Activated naive CD8-positive, alpha-beta T cell treated with anti-CD3 and anti-CD28 coated beads for 36 hours (primary cell): ENCODE measurements around the gene ZBTB20. TPM values are rescaled to one million over a fixed set of nuclear protein-coding genes. Genes with fewer than 3 reads are reported as not detected.

Experiments used
- DNase-seq: peaks from one replicate; pipeline ENCODE4 v3.0.0; 2021
- H3K27ac Mint-ChIP-seq: one replicate; pipeline ENCODE4 v1.8.0; 2022; ENCODE audit warnings: mild to moderate bottlenecking, moderate library complexity, mixed read lengths
- H3K27me3 Mint-ChIP-seq: one replicate; pipeline ENCODE4 v1.8.0; 2022; ENCODE audit warnings: mild to moderate bottlenecking, mixed read lengths
- H3K36me3 Mint-ChIP-seq: one replicate; pipeline ENCODE4 v1.8.0; 2021; ENCODE audit warnings: mild to moderate bottlenecking, mixed read lengths
- H3K4me1 Mint-ChIP-seq: one replicate; pipeline ENCODE4 v1.8.0; 2021; ENCODE audit warnings: mixed read lengths
- H3K4me3 Mint-ChIP-seq: one replicate; pipeline ENCODE4 v1.8.0; 2022; ENCODE audit warnings: mild to moderate bottlenecking, moderate library complexity, mixed read lengths
- H3K9me3 Mint-ChIP-seq: one replicate; pipeline ENCODE4 v1.8.0; 2022; ENCODE audit warnings: mixed read lengths
- total RNA-seq, 2 experiments: library from RNA; stranded (reverse); gene quantifications; one replicate each; pipeline ENCODE4 v1.2.3, GENCODE V29; 2021

The ZBTB20 gene
- total RNA-seq, 2 experiments from 2014 or later = 3.5 to 4.5 TPM

DNA sequence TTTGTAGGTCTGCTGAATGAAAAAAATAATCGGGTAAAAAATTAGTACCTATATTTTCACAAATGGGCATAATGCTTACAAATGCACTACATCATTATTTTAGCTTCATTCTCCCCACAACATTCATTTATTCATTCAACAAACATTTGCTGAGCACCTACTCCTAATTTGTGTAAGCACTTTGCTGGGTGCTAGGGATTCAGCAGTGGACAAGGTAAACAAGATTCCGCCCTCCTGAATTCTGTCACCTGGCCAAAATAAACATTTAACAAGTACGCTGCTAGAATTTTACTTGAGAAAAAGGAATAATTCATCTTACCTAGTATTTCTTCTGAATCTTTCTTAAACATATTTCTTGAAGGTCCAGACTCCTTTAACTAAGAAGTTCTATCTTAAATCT, 781.2 kb downstream of the ZBTB20 start:
- Mint-ChIP-seq H3K27me3 (no peaks in the 10 kb centered on the region), H3K4me1 (peaks cover 10% of the 10 kb centered on the region), H3K36me3 (no peaks in the 10 kb centered on the region), H3K4me3 (no peak overlapping the region), H3K9me3 (no peaks in the 10 kb centered on the region), H3K27ac (no peak overlapping the region)
- DNase-seq = no peak

DNA sequence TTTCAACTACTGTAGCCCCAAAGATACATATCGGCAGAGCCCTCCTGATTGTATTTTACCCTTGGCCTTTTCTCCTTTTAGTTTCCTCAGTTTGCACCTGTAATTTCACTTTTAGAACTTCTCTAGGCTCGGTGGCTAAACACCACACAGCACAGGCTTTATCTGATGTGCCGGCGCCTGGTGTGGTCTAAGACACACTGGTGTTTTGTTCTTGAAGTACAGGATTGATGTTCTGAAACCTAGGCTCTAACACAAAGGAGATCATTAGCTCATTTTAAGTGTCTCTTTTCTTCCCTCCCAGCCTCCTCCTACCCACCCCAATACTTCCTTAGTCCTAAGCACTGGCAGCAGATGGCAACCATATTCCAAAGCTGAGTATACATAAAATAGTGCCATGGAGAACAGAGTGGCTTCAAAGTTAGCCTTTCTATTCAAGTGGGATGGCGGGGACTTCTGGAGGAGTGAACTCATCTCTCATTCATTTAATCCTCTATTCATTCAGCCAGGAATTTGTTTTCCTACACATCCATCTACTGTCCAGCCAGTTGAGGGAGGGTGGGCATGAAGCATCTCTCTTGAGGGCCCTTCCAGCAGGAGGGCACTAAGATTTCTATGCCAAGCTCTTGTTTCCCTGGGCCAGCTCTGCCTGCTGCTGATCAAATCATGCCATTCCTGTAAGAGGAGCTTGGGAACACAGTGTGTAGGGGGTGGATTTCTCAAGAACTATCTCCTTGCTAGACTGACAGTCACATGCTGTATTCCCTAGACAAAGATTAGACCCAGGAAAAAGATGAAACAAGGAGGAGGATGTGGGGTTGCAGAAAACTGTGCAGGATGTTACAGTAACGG, 782.1 kb downstream of the ZBTB20 start:
- Mint-ChIP-seq H3K4me1 (peaks cover 12% of the 10 kb centered on the region), H3K9me3 (no peaks in the 10 kb centered on the region), H3K27ac (no peak overlapping the region), H3K36me3 (no peaks in the 10 kb centered on the region), H3K27me3 (no peaks in the 10 kb centered on the region), H3K4me3 (no peak overlapping the region)
- no peak for DNase-seq

DNA sequence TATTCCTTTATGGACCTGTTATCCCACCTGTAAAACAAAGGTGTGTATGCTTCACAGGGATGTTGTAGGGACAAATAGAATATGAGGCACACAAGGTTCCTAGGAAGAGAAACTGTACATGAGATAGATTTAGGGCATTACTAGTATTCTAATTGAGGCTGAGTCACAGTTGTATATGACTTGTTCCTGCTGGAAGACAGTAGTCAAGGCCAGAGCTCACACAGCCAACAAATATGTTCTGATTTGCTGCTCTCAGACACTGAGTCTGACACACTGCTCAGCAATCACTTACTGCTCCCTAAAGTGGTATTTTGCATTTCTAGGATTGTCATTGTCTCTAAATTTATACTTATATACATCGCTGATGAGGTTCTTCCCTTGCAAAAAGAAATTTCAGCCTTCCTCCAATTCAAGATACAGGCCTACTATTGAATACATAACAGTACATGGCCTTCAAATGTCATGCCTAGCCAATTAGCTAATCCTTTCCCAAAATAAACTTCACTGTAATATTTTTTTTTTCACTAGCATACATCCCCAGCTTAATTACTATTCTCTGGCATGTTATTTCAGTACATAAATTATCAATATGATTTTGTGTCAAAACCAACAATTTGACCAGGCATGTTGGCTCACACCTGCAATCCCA, 783.4 kb downstream of the ZBTB20 start:
- no peak overlapping the region for H3K27ac Mint-ChIP-seq
- DNase-seq = no peak
- peaks cover 12% of the 10 kb centered on the region for H3K4me1 Mint-ChIP-seq
- H3K36me3 Mint-ChIP-seq = no peaks in the 10 kb centered on the region
- H3K4me3 Mint-ChIP-seq = no peak overlapping the region
- no peaks in the 10 kb centered on the region for H3K9me3 Mint-ChIP-seq
- no peaks in the 10 kb centered on the region for H3K27me3 Mint-ChIP-seq

DNA sequence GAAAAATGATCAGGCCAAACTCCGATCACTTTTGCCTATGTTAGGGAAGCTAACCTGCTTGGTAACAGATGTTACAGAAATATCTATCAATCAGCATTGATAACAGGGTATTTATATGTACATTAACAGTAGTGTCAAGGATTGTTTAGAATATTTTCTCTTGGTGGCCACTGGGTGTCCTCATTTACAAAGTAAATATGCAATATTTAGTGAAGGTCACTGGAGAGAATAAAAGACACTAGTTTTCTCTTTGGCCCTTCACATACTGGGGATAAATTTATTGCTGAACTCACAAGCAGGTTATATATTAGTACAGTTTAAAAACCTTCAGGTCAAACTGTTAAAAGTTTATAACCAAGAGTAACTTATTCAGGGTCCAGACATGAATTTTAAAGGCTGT, 784.3 kb downstream of the ZBTB20 start:
- DNase-seq = no peak

DNA sequence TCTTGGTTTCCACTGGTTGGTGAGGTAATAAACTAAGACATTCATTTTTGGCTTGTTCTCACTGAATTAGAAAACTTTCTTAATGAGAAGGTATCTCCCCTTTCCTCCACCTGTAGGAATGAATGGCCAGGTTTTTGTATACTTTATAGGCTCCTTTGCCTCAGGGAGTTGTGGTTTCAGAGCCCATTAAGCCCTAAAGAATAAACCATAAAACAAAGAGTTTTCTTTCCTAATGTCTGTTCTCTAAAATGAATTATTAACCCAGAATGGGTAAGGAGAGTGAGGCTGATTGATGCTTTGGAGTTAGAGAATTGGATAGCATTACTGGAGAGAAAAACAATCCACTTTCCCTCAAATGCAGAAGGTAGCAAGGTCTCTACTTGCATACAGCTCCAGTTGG, 785.7 kb downstream of the ZBTB20 start:
- no peaks in the 10 kb centered on the region for H3K9me3 Mint-ChIP-seq
- no peaks in the 10 kb centered on the region for H3K36me3 Mint-ChIP-seq
- H3K4me1 Mint-ChIP-seq = peaks cover 14% of the 10 kb centered on the region

More for the DNA sequence above, 784.3 kb downstream of the ZBTB20 start:
- peaks cover 12% of the 10 kb centered on the region for H3K4me1 Mint-ChIP-seq
- H3K27me3 Mint-ChIP-seq = no peaks in the 10 kb centered on the region
- H3K9me3 Mint-ChIP-seq = no peaks in the 10 kb centered on the region
- H3K27ac Mint-ChIP-seq = no peak overlapping the region
- H3K4me3 Mint-ChIP-seq = no peak overlapping the region
- no peaks in the 10 kb centered on the region for H3K36me3 Mint-ChIP-seq

DNA sequence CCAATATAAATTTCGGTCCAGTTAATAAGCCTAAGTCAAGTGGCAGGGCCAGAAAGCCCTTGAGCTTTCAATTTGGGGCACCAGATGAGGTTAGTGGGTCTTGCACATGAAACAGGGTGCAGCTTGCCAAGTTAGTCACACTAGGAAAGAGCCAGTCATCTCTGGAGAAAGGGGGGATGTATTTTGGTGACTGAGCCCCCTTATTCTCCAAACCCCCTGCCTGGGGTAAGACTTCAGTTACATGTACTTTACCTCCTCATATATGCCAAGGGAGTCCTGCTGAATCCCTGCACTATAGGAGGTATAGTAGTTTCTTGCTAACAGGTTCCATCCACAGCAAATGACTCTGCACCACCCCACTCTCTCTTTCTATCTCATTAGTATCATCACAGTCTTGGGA, 790.6 kb downstream of the ZBTB20 start:
- no peaks in the 10 kb centered on the region for H3K27me3 Mint-ChIP-seq
- no peak overlapping the region for H3K27ac Mint-ChIP-seq
- peaks cover 9% of the 10 kb centered on the region for H3K4me1 Mint-ChIP-seq
- no peak for DNase-seq
- peaks cover 1% of the 10 kb centered on the region for H3K36me3 Mint-ChIP-seq
- no peak overlapping the region for H3K4me3 Mint-ChIP-seq
- H3K9me3 Mint-ChIP-seq = no peaks in the 10 kb centered on the region

More for the DNA sequence above, 785.7 kb downstream of the ZBTB20 start:
- H3K27ac Mint-ChIP-seq = peak overlapping the region; percentile 42
- no peaks in the 10 kb centered on the region for H3K27me3 Mint-ChIP-seq
- DNase-seq = no peak
- no peak overlapping the region for H3K4me3 Mint-ChIP-seq

DNA sequence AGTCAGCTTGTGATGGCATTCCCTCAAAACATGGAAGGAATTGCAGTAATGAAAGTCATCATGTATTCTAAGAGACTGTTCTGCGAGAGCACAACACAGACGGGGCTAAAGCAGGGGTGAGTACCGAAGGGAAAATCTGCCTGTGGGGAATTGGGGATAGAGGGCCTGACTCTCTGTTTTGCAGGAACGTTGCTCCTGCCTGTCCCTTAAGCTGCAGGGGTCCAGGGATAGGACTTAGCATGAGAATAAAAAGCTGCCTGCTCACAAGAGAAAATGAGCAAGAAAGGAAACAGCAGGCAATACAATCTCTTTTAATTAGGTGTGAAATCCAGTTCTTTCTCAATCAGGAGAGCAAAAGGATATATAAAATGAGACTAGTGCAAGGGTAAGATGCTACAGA, 791.0 kb downstream of the ZBTB20 start:
- H3K4me1 Mint-ChIP-seq = peaks cover 5% of the 10 kb centered on the region
- H3K27ac Mint-ChIP-seq = no peak overlapping the region

DNA sequence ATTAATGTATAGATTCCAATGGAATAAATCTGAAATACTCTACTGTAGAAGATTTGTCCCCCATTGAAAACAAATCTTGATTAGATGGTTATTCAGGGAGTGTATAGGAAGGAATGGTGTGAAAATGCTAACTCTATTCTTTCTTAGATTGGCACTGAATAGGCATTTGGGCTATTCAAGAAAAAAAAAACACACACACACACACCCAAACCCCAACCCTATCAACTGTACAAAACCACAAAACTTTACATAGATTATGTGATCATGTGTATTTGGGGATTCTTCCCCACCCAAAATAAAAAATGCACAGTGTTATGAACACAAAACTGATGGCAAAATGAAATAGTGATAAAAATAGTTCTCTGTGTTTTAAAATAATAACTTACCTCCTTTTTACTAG, 791.4 kb downstream of the ZBTB20 start:
- H3K4me1 Mint-ChIP-seq = peaks cover 4% of the 10 kb centered on the region
- H3K27me3 Mint-ChIP-seq = no peaks in the 10 kb centered on the region
- H3K36me3 Mint-ChIP-seq = peaks cover 4% of the 10 kb centered on the region
- no peak overlapping the region for H3K4me3 Mint-ChIP-seq
- H3K27ac Mint-ChIP-seq = no peak overlapping the region
- DNase-seq = no peak
- H3K9me3 Mint-ChIP-seq = no peaks in the 10 kb centered on the region

More for the DNA sequence above, 791.0 kb downstream of the ZBTB20 start:
- Mint-ChIP-seq H3K4me3 (no peak overlapping the region), H3K27me3 (no peaks in the 10 kb centered on the region), H3K36me3 (peaks cover 1% of the 10 kb centered on the region), H3K9me3 (no peaks in the 10 kb centered on the region)
- no peak for DNase-seq

DNA sequence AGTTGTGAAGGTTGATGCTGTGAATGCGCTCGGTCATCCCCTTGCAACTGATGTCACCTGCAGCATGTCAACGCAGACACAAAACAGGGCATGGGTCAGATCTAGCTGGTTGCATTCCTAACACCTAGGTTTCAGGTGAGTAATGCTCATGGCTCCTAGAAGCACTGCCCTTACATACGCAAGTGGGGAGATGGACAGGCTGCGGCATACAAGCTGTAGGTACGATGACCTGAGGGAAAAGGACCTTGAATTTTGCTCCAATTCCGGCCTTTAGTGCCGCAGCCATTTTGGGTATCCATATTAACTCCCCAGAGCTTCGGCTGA, 795.3 kb downstream of the ZBTB20 start:
- no peak for DNase-seq
- peaks cover 15% of the 10 kb centered on the region for H3K36me3 Mint-ChIP-seq
- H3K4me1 Mint-ChIP-seq = peaks cover 2% of the 10 kb centered on the region
- H3K27me3 Mint-ChIP-seq = no peaks in the 10 kb centered on the region
- no peaks in the 10 kb centered on the region for H3K9me3 Mint-ChIP-seq
- no peak overlapping the region for H3K4me3 Mint-ChIP-seq
- no peak overlapping the region for H3K27ac Mint-ChIP-seq

DNA sequence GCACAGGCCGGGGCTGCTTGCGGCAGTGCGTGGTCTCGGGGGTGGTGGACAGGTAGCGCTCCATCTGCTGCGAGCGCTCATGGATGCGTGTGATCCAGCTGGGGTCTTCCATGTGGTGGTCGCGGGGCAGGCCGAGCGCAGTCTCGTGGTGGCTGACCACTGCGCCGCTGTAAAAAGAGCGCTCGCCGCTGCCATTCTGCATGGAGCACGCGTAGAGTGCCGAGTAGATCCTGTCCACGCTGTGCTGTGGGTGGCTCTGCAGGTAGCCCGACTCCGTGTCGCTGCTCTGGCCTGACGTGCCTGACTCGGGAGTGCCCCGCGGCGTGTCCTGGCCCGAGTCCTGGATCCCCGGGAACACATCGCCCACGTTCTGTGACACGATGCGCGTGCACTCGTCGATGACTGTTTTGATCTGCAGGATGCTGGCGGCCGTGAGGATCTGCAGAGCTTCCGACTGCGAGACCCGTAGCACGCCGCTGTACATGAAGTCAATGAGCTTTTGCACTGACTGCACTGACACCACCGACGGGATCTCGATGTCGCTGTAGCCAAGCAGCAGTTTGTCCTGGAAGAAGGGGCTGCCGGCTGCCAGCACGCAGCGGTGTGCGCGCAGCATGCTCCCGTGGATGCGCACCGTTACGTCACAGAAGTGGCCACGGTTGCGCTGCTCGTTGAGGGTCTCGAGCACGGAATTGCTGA, 795.8 kb downstream of the ZBTB20 start:
- no peak overlapping the region for H3K27ac Mint-ChIP-seq
- peaks cover 2% of the 10 kb centered on the region for H3K4me1 Mint-ChIP-seq
- no peaks in the 10 kb centered on the region for H3K9me3 Mint-ChIP-seq
- H3K27me3 Mint-ChIP-seq = no peaks in the 10 kb centered on the region
- no peak overlapping the region for H3K4me3 Mint-ChIP-seq
- H3K36me3 Mint-ChIP-seq = peaks cover 15% of the 10 kb centered on the region
- DNase-seq = no peak

DNA sequence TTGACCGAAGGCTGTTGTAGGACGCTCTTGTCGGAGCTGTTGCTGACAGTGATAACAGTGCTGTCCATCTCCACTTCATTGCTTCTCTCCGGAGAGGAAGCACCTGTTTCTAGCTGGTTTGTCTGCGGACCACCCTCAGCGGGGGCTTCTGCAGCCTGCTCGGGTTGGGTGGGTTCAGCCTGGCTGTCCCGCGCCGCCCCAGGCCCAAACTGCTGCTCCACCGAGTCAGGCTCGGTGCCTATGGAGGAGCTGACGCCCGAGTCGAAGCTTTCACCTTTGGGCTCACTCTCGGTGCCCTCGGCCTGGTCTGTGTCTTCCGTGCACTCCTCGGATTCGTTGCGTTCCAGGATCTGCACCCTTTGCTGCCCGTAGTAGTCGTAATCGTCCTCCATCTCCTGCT, 796.4 kb downstream of the ZBTB20 start:
- DNase-seq = no peak
- peaks cover 15% of the 10 kb centered on the region for H3K36me3 Mint-ChIP-seq
- H3K4me3 Mint-ChIP-seq = no peak overlapping the region
- peaks cover 3% of the 10 kb centered on the region for H3K4me1 Mint-ChIP-seq
- no peak overlapping the region for H3K27ac Mint-ChIP-seq
- H3K27me3 Mint-ChIP-seq = no peaks in the 10 kb centered on the region
- H3K9me3 Mint-ChIP-seq = no peaks in the 10 kb centered on the region

DNA sequence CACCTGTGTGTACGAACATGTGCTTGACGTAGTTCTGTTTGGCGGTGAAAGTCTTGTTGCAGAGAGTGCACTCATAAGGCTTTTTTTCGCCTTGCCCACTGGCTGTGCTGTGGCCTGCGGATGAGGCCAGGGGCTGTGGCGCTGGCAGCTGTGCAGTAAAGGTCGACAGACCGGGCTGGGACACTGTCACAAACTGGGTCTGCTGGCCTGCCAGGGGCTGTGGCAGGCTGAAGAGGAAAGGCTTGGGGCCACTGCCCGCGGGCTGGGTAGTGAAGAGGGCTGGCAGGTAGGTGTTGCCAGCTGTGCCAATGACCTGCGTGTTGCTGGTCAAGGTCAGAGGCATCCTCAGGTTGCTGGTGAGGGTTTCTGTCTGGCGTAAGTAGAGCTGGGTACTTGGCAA, 796.8 kb downstream of the ZBTB20 start:
- no peak overlapping the region for H3K4me3 Mint-ChIP-seq
- H3K27ac Mint-ChIP-seq = no peak overlapping the region
- H3K27me3 Mint-ChIP-seq = no peaks in the 10 kb centered on the region
- peaks cover 5% of the 10 kb centered on the region for H3K4me1 Mint-ChIP-seq
- peaks cover 15% of the 10 kb centered on the region for H3K36me3 Mint-ChIP-seq
- no peaks in the 10 kb centered on the region for H3K9me3 Mint-ChIP-seq
- no peak for DNase-seq

DNA sequence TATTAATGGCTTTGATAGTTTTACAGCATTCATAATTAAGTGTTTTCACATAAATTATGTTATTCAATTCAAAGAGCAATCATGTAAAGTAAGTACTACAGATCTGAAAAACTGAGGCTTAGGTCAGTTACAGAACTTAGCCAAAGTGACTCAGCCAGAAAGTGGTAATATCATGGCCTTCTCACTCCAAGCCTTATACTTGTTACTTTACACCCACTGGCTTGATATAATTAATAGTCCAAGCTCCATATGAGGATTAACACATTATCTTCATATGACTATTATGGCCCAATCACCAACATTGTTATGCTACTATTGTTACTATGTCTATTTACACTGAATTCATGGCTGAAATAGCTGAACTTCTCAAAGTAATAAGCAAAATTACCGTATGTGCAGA, 802.6 kb downstream of the ZBTB20 start:
- no peaks in the 10 kb centered on the region for H3K27me3 Mint-ChIP-seq
- no peak overlapping the region for H3K4me3 Mint-ChIP-seq
- H3K9me3 Mint-ChIP-seq = no peaks in the 10 kb centered on the region
- no peak overlapping the region for H3K27ac Mint-ChIP-seq
- H3K36me3 Mint-ChIP-seq = peaks cover 10% of the 10 kb centered on the region
- peaks cover 8% of the 10 kb centered on the region for H3K4me1 Mint-ChIP-seq
- no peak for DNase-seq

DNA sequence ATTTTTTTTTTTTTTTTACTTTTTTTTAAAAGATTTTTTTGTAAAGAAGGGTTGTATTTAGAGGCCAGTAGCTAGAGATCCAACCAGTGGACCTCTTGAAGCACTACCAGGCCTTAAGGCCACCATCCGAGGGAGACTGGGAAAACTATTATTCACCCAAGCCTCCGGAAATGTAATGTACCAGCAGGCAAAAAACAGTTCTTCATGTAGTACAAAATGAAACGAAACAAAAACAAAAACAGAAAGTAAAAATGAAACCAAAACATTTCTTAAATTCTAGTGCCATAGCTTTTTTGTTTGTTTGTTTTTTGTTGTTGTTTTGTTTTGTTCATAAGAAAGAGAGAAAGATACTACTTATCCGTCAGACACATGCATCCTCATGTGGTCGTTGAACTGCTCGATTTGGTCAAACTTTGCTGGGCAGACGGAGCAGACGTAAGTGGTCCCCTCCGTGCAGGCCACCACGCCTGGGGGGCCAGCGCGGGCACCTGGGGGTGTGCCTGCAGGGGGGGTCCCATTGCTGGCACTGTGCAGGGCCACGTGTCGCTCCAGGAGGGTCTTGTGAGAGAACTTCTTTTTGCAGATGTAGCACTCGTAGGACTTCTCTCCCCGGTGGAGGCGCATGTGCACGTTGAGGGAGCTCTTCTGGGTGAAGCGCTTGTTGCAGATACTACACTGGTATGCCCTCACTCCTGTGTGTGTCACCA, 808.3 kb downstream of the ZBTB20 start:
- H3K4me1 Mint-ChIP-seq = peaks cover 32% of the 10 kb centered on the region

DNA sequence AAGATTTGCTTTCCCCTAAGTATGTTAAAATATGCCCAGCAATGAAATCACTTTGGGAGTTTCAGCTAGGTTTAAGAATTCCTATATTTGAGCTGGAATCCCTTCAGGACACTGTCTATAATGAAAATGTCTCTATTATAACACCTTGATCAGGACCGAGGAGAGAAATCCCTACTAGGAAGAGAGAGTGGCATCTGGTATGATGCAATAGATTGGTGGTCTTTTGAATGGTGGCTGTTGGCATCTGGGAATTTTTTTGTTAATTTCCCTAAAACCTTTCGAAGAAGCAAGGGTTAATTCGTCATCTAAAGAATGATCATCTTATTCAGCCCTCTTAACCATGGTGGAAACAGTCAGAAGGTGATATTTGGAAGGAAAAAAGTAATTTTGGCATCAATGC, 810.2 kb downstream of the ZBTB20 start:
- peak overlapping the region; percentile 36 for H3K27ac Mint-ChIP-seq
- peaks cover 49% of the 10 kb centered on the region for H3K4me1 Mint-ChIP-seq

More for the DNA sequence above, 808.3 kb downstream of the ZBTB20 start:
- no peaks in the 10 kb centered on the region for H3K27me3 Mint-ChIP-seq
- no peak for DNase-seq
- H3K36me3 Mint-ChIP-seq = peaks cover 19% of the 10 kb centered on the region
- H3K4me3 Mint-ChIP-seq = no peak overlapping the region
- peaks cover 3% of the 10 kb centered on the region for H3K9me3 Mint-ChIP-seq
- H3K27ac Mint-ChIP-seq = no peak overlapping the region

More for the DNA sequence above, 810.2 kb downstream of the ZBTB20 start:
- Mint-ChIP-seq H3K36me3 (peaks cover 34% of the 10 kb centered on the region), H3K9me3 (peaks cover 10% of the 10 kb centered on the region), H3K4me3 (no peak overlapping the region), H3K27me3 (no peaks in the 10 kb centered on the region)
- no peak for DNase-seq
